ENCODE data around the gene PPP2R1A.
A peak's percentile ranks its signal among the peaks of the same experiment; 100 is the strongest.

PPP2R1A gene

DNA sequence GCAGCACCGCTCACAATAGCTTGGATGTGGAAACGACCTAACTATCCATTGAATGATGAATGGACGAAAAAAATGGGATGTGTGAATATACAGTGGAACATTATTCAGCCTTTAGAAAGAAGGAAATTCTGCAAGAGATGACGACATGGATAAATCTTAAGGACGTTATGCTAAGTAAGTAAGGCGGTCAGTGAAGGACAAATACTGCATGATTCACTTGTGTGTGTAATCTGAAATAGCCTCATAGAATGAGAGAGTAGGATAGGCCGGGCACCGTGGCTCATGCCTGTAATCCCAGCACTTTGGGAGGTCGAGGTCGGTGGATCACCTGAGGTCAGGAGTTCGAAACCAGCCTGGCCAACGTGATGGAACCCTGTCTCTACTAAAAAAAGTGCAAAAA, 54.2 kb downstream of the PPP2R1A start:
- DNase-seq (ENCODE audit: low read depth) = no peak

DNA sequence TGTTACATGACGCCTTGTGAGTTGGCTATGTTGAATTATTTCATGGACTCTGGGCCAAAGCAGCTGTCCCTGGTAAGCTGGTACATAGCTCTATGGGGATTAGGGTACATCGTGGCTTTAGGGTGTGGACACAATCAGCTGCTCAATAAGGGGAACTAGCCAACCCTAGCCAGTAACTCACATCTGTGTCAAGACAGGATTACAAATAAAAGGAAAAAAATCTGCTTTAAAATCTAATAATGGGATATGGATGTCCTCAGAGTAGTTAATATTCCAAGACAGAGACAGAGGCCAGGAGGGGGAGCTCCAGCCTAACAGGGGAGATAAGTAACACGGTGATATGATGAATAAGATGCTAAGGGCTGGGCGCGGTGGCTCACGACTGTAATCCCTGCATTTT, 58.4 kb downstream of the PPP2R1A start:
- DNase-seq (ENCODE audit: low read depth) = peak; percentile 68

DNA sequence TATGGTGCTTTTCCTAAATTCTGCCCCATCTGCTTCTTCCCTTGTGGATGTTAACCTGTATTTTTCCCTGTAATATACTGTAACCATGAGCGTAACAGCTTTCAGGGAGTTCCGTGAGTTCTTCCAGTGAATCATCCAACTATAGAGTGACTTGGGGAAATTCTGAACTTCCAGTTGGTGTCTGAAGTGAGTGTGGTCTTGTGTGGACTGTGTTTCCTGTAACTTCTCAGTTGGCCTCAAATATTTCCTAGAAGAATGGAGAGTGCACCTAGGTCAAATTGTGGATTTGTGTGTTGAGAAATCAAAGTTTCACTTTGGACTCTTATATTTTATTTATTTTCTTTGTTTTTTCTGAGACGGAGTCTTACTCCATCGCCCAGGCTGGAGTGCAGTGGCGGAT, 68.6 kb downstream of the PPP2R1A start:
- peak; percentile 87 for DNase-seq (ENCODE audit: low read depth)

DNA sequence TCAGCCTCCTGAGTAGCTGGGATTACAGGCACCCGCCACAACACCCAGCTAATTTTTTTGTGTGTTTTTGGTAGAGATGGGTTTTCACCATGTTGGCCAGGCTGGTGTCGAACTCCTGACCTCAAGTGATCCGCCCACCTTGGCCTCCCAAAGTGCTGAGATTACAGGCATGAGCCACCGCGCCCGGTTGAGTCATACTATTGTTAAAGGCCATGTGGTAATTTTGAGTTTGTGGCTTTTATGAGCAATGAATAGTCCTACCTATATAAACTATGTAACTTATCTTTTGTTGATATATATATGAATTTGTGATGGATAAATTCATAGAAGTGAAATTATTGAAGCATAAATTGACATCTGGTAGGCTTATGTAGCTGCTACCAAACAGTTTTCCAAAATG, 75.7 kb downstream of the PPP2R1A start:
- peak; percentile 15 for DNase-seq (ENCODE audit: low read depth)

DNA sequence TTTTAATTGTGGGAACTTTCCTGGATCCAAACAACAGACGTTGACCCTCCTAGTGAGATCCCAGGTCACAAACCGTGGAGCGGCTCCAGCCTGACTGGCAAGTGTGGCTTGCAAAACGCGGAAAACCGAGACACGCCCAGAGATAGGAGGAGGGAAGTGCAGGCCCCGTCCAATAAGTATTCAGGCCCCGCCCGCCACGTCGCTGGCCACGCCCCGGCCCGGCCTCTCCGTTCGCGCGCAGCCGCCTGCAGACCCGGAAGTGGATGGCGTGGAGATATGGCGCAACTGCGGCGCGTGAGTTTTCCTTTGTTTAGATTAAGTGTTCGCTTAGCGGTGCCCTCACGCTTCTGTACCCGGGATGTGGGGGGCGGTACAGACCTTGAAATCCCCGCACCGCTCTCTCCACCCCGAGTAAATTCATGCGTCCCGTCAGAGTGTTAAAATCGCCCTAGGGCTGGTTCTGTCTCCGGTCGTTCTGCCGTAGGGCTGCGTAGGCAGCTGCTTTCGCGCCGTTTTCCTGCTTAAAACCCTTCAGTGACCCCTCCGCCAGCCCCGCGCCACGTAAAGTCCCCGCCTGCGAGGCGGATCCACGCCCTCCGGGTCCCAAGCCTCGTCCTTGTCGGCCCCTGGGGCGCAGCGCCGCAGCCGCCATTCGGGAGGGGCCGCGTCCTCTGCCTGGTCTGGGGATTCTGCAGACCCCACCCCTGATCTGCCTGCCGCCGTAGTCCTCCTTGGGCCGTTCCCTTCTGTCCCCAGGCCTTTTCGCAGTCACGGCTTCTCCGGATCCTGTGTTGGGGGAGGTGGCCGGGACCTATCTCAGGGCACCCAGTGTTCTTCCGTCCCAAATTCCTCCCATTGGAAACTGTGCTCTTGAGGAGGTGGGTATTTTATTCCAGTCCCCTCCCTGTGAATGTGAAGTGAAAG, 79.7 kb downstream of the PPP2R1A start, which contains the start of gene ZNF766:
Gene ZNF766 (plus strand): TSS at position 250 of the 924 bp plus-strand sequence. CDS start 27 bp downstream, at position 277.
- peak; percentile 97 for DNase-seq (ENCODE audit: low read depth)

DNA sequence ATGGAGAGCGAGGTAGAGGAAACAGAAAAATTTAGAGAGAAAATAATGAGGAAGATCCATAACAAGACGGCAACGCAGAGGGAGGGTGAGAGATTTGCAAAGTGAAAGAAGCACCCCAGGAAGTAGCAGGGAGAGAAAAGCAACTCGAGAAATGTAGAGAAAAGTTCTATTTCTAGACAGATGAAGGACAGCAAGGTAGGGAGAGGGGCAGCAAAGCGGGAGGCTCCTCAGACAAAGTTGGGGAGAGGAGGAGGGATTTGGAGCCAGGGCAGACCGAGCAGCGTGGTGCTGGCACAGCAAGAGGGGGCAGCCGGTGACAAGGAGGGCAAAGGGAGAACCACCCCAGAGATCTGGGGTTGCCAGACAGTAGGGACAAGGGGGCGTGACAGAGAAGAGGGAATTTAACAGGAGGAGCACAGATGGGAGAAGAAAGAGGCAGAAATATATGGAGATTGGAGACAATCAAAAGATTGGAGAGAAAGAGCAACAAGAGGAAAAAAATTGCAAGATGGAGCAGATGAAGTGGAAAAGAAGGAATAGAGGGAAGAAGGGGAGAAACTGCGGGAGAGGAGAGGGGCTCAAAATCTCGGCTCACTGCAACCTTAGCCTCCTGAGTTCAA, 80.5 kb downstream of the PPP2R1A start:
- DNase-seq (ENCODE audit: low read depth) = peak; percentile 40

DNA sequence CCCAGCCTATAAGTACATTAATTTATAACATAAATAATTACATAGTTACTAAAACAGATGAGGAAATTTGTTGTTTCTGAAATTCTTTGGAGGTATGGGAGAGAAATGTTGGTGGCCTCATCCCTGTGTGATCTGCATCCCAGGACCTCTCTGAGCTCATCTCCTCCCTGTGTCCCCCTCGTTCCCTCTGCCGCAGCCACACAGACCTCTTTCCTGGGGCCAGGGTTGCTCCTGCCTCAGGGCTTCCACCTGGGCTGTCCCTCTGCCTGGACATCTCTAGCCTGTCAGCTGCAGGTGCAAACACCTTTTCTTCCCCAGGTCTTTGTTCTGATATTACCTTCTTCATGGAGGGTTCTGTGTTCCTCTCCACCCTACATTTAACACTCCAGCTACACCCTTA, 83.4 kb downstream of the PPP2R1A start:
- no peak for DNase-seq (ENCODE audit: low read depth)

DNA sequence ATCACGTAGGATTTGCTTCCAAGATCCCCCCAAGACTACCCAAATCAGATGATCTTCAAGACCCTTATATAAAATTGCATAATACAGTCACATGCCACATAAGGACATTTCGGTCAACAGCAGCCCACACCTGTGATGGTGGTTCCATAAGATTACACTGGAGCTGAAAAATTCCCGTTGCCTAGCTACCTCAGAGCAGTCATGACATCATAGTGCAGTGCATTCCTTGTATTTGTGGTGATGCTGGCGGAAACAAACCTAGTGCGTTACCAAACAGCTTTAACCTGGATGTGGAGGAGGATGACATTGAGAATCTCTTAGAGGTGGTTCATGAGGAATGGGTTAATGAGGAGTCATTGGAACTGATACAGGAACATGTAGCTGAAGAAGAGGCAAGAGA, 84.3 kb downstream of the PPP2R1A start:
- no peak for DNase-seq (ENCODE audit: low read depth)

DNA sequence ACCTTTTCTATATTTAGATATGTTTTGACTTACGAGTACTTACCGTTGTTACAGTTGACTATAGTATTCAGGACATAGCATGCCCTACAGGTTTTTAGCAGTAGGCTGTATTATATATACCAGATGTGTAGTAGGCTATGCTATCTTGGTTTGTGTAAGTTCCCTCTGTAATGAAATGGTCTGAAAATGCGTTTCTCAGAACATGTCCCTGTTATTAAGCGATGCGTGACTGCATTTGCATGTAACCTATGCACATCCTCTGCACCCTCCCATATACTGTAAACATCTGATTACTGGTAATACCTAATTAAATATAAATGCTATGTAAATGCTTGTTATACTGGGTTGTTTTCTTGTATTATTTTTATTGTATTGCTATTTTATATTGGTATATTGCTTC, 86.1 kb downstream of the PPP2R1A start:
- DNase-seq (ENCODE audit: low read depth) = no peak

DNA sequence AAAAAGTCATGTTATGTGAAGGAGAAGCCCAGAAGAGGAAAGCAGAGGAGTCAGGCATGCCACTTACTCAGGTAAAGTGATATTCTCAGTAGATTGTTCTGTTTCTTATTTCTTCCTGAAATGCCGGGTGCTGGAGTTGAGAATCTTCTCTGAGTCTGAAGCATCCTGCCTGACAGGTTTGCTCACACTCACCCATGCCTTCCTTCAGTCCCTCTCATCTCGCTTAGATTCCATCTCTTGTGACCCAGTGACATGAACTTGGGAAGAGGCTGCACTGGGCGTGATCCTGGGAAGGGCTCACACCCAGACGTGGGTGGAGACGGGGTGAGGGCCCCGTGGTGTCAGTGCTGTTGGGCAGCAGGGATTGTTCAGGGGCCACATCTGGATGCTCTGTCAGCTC, 87.6 kb downstream of the PPP2R1A start:
- no peak for DNase-seq (ENCODE audit: low read depth)
